Stimulated activated CD8-positive, alpha-beta memory T cell treated with anti-CD3 and anti-CD28 coated beads, Interleukin-12 subunit alpha, Interleukin-12 subunit beta, amount 100 ng/mL, for 1 hour (primary cell): ENCODE results near the gene RAPSN.

Experiments
- DNase-seq: peaks from one replicate; pipeline ENCODE4 v3.0.0-alpha.2; 2020; ENCODE audit warnings: low read depth

The RAPSN gene

DNA sequence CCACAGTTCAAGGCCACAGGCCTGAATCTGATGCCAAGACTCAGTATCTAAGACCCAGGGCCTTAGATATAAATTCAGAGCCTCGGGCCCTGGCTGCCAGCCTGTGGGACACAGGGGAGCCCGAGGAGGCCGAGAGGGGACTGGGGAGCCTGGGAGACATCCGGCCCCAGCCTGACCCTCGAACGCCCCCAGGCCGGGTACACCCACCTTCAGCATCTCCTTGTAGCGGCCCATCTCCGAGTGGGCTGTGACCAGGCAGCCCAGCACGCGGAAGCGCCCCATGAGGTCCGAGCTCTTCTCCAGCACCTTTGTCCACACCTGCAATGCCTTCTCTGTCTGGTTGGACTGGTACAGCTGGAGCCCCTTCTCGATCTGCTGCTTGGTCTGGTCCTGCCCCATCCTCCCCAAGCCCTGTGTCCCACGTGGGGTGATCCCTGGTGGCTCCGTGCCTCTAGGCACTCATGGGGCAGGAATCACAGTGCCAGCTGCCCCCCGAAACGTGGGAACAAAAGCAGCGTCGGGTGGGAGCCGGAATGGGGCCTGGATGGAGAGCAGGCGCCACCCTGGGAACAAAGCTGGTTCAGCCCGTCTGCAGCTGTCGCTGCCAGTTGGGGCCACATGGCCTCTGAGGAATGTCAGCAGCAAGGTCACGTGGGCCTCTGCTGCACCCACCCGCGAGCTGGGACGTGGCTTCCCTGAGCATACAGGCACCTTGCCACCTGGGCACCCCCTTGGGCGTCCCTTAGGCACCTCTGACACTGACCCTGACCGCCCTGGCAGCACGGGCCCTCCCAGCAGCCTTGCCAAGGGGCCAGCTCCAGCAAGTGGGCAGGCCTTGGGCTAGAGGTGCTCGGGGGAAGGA is at the start of gene RAPSN:
RAPSN (minus strand) TSS at position 571 of the 862 bp plus-strand sequence; CDS start at position 399, 172 bp downstream.
- no peak for DNase-seq

DNA sequence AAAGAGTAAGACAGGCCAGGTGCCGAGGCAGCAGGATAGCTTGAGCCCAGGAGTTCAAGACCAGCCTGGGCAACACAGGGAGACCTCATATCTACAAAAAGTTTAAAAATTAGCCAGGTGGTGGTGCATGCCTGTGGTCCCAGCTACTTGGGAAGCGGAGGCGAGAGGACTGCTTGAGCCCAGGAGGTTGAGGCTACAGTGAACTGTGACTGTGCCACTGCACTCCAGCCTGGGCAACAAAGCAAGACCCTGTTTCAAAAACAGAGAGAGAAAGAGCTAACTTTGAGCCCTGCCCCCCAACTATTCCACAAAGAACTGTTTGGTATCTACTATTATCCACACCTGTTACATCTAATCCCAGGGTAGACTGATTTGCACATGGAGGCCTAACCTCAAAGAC is 49.2 kb upstream of the RAPSN start:
- DNase-seq, result no peak

DNA sequence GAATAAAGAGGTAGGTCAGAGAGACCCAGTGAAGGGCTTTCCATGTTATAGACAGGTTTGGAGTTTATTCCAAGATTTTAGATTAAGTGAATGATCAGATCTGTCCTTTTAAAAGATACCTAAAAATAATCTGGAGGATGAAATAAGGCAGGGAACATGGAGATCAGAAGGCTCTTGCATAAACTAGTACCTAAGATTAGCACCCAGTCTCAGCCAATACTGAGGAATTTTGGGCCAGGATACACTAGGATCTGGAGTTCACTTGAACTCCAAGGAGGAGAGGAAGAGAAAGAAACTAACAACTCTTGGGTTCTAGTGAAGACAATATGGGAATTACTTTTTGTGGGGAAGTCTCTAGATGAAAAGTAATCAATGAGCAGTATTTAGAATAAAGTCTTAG is 47.9 kb upstream of the RAPSN start:
- no peak for DNase-seq

DNA sequence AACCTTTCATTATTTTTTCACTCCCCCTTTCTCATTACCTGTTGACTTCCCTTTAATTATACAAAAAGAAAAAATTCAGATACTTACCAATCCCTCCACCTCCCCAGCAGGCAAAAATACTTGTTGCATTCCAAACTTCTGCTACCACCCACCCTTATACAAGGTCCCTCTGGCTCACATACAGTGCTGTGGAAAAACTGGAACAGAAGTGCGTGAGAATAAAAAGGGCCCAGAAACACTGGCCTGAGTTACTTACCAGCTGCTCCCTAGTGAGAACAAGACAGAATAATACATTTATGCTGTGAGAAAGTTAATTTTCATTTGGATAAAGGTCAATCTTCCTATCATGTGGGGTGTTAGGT is 46.9 kb upstream of the RAPSN start:
- no peak for DNase-seq

DNA sequence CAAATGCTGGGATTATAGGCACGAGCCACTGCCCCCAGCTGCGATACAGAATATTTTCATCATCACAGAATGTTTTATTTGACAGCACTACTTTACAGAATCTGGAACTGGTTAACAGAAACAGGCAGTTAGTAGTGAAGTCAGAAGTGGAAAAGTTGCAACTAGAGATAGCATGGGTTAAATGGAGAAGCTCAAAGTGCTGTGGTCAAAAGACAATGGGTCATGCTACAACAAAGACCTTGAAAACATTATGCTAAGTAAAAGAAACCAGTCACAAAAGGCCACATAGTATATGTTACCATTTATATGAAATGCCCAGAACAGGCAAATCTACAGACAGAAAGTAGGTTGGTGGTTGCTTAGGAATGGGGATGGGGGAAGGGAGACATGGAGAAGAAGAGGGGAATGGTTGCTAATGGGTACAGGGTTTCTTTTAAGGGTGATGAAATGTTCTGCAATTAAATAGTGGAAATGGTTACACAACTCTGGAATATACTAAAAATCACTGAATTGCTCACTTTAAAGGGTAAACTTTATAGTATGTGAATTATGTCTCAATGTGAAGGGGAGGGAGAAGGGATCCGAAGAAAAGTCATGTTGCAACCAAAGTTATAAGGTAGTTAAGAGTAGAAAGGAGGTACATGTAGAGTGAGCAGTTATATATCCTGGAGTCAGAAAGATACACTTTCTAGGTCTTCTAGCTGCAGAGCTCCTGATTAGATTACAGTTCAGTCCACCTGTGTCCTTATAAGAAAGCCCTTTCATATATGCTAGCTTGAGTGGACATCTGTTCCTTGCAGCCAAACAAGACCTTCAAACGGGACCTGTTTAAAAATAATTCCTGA is 46.3 kb upstream of the RAPSN start:
- DNase-seq, result no peak

DNA sequence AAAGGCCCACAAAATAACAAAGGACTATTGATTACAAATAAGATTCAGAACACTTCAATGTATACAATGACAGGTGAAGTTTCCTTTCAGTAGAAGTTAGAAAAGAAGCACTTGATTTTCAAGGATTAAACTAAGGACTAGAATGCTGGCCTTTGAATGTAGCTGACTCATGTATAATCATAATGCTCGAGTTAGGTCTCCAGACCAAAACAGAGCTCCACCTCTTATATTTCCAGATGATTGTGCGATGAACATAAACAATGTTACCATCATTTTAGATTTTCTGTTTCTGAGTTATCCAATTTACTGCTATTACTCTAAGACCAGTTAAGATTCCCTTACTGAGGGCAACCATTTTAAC is 40.4 kb upstream of the RAPSN start:
- no peak for DNase-seq

DNA sequence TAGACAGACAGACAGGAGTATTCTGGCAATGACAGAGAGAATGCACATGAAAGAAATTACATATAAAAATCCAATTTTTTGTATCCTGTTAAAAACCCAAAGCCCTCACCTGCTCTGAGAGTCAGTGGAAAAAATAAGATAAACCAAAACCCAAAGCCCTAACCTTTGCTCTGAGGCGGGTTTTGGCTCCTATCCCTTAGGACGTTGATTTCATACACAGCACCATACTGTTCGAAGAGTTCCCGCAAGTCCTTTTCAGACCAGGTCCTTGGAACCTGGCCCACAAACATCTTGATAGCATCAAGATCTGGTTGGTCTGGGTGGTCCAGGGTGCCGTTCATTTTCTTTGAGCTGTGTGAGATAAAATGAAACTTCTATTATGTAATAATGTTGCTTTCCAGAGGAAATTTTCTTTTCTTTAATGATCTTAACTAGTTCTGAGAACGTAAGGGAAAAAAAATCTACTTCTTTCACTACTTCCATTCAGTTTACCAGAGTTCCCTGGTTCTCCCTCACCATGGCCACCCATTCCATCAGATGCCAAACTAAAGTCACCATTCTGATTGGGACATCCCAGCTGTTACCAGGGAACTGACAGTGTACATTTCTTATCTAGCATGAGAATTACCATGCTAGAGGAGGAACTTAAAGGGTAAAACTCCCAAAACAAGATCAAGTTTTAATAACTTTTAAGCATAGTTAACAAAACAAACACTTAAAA is 39.9 kb upstream of the RAPSN start:
- no peak for DNase-seq

DNA sequence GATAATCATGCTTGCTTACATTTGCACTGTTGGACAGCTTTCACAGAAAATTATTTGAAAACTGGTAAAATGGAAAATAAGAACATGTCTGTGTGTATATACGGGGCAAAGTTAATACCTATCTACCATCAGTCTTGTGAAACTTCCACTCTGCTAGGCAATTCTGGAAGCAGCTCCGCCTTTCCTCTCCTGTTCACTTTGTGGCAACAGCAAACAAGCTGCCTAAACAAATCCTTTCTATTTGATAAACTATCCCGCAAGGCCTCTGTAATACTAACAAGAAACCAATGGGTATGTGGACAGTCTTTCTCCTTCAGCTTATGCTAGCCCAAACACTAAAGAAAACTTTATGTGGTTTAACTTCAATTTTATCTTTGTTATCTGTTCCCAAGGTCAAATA is 39.2 kb upstream of the RAPSN start:
- no peak for DNase-seq

DNA sequence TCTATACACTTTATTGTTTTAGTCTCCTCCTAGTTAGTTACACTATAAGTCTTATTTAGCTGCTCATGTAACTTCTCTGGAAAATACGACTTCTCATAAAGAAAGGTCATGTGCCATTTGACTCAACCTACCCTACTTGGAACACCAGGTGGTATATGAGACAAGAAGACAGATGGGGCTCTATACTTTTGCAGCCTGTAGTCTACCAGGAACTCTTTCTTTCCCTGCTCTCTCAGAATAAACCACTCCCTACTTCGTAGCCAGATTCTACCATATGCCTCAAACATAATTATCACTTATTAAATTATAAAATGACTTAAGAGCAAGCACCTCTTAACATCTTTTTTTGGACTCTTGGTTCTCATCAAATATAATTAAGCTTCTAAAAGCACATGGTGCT is 38.5 kb upstream of the RAPSN start:
- DNase-seq, result no peak

DNA sequence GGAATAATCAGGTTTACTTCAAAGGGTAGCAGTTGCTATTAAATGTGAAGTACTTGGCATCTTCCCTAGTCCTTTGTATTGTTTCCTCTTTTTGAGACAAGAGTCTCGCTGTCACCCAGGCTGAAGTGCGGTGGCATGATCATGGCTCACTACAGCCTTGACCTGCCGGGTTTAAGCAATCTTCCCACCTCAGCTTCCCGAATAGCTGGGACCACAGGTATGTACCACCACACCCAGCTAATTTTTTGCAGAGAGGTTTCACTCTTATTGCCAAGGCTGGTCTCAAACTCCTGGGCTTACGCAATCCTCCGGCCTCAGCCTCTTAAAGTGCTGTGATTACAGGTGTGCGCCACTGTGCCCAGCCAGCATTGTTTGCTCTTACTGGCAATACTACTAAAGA is 36.2 kb upstream of the RAPSN start:
- DNase-seq, result no peak

DNA sequence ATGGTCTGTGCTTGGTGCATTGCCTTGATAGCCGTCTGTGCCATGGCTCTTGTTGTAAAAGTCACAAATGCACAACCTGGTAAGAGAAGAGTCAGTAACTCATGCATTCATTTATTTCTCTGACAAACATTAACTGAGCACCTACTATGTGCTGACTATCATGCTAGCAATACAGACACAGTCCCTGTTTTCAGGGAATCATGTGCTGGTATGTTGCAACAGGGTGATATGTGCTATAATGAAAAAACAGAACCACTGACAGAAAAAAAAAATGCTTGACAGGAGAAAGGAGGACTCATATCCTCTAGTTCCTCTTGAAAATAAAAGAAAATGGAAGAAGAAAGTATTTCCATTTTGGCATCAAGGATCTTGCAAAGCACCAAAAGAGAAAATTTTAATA is 34.5 kb upstream of the RAPSN start:
- DNase-seq, result no peak

DNA sequence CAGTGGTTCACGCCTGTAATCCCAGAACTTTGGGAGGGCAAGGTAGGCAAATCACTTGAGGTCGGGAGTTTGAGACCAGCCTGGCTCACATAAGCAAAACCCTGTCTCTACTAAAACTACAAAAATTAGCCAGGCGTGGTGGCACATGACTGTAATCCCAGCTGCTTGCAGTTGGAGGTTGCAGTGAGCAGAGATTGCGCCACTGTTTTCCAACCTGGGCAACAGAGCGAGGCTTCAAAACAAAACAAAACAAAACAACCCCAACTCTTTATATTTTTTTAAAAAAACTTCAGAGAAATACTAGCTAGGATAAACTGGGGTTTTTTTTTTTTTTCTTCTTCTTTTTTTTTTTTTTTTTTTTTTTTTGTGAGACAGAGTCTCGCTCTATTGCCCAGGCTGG is 31.8 kb upstream of the RAPSN start:
- DNase-seq, result no peak

DNA sequence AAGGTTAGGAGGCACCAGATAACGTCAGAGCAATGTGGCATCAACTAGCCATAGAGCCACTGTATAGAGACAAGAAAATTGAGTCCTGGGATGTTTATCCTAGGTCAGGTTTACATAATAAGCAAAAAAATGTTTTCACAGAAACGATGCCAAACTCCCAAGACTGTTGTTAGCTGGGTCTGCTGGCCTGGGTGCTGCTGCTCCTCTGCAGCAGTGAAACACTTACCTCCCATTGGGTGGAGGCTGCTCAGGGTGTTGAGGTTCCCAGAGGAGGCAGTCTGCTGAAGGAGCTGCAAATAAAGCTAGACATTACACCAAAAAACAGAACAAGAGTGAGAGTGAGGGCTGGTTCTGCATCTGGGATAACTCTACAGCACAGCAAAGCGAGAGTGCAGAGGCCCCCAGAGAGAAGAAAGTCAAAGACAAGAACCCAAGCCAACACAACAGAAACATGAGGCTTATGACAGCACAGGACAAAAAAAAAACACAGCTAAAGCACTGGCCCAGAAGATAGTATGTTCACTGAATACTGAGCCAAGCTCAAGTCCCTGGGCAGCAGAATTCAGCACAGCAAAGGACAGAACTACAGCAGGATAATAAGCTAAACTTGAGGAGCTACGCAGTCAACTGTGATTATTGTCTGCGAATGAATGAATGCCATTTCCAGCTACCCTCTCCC is 29.9 kb upstream of the RAPSN start:
- no peak for DNase-seq

DNA sequence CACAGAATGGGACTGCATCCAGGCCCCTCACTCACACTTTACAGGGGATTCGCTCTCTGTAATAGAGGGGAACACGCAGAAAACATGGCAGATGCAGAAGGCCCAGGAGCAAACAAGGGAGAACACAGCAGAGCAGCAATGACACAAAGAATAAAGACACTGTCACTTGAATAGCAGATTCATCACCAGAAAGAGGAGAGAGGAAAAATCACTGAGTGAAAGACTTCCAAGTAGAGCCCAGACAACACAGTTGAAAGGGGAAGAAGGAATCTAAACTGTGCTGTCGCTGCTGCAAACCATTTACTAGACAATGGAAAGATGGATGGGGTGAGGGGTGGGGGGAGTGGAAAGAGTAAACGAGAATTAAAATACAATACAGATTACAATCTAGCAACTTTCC is 28.8 kb upstream of the RAPSN start:
- DNase-seq, result no peak

DNA sequence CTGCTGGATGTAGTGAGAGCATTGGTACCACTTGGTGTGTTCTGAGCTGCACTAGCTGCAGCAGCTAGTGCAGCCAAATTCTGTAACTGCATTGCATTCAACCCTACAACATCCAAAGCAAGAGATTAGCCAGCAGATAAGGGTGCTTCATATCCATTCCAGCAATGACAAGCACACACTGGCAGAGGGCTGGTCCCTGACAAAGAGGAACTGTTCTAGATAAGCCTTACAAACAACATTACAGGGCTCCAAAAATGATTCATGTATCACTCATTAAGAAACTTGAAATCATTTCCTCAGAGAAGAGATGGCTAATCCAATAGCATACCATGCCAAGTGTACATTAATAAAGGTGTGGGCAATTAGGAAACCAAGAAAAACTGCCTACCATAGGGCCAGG is 28.4 kb upstream of the RAPSN start:
- no peak for DNase-seq

DNA sequence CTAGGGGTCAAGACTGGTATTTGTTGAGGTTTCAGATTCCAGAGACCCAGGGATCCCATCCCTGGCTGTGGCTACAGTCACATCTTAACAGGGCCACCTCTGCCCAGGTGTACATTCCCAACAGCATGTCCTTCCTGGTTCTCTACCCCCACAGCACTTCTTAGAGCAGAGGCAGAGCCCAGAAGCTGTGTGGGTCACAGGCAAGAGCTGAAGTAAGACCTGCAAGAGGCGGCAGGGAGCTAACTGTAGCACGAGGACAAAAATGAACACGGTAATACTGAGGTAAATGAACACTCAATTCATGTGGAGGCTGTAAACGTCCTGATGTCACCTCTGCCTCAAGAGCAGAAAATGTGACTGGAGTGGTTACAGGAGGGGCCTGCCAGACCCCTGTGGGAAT is 21.7 kb upstream of the RAPSN start:
- DNase-seq, result no peak

DNA sequence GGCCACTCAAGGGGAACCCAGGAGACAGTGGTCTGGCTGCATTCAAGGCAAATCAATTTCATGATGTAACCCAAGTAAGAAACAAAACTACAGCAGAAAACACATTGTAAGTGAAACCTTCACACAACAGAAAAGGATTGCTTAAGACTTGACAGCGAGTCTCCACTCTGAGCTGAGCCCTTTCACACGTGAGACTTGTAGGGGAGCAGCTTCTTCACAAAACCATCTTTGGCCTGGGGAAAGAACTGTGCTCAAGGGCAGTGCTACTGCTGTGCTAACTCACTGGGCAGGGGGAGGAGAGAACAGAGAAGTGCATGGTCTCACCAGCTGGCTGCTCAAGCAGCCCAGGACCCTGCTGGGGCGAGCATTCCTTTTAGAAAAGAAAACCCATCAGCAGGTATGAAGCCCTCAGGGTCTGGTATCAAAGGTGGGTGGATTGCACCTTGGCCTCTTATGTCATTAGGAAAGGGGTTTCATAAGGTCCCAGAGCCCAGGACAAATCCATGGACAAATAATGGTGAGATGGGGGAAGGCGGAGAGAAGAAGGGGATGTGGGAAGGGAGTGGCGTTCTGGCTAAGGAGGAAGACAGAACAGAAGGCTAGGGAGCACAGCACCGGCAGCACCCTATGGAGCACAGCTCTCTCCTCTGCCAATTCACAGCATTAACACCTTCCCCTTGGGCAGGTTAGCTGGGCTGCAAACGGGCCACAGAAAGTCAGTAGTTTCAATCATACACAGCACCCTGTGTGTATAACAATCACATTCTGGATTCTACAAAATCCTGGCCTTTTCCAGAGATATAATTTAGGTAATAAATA is 20.6 kb upstream of the RAPSN start:
- DNase-seq, result no peak

DNA sequence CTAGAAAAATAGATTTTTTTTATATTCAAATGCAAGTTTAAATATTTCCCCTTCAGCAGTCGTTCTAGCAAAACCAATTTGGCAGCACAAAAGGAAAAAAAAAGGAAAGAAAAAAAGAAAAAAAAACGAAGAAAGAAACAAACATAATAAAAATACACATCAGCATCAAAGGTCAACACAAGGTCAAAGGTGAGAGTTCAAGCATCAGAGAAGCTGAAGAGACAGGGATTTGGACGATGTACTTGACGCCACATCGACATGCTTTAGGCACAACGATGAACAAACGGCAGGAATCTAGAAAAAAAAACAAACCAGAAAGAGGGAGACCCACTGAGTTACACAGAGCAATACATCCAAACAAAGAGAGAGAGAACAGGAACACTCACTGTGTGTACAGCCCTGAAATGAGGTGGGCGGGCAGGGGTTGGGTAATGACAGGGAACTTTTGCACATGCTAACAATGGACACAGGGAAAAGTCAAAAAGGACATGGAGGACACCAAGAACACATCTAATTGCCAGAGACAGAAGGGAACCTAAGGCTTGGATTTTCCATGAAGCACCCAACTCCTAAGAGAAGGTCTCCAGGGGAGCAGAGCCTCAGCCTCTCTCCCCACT is 19.8 kb upstream of the RAPSN start:
- DNase-seq, result no peak

DNA sequence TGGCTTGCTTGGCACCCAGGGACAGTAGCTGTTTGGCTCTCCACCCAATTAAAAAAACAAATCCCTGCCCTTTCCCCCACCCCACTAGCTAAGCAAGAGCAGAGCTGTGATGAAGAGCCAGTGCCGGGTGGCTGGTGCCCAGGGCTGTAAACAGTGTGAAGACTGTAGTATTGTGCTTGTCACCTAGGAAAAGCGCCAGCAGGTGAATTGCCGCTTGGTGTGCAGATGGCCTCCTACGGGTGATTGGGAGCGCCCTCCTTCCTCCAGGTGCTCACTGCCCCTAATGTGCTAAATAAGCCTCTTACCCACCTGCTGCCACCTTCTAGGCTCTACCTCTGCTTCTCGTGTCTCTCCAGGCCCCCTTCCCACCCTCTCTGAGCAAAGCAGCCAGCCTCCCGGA is 18.4 kb upstream of the RAPSN start:
- no peak for DNase-seq

DNA sequence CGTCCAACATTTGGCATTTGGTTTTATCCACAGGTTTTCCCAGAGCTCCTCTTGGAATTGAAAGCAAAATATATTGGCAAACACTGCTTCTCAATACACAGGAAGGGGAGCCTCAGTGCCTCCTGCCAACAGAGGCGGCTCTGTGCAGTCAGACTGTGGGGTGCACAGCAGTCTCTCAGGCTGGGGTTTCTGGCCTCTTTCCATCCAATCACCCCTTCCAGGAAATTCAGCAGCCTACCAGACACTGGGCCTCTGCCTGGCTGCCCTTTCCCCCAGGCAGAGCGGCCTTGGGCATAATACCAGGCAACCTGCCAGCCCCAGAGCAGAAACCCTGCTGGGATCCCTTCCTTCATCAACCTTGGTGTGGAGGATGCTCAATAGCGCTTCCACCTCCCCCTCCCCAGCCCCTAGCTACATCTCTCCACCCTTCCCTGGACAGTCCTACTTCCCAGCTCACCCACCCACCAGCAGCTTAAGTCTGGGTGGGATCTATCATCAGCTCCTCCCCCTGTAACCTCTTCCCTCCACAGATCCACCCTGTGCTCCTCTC is 17.8 kb upstream of the RAPSN start:
- DNase-seq, result no peak

DNA sequence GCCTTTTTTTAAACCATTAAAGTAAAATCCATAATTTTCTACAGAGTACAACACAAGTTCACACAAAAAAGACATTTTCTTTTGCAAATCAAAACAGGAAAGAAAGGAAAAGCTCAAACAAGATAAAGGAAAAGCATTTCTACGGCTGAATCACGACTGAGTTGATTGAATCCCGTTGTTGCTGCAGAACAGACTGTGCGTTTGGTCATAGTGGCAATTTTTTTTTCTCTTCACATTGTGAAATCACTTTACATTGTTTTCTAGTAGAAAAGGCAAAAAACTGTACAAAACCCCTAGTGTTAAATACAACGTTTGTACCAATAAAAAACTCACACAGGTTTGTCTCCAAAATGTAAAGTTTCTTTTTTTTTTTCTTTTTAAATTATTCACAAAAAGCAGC is 17.3 kb upstream of the RAPSN start:
- DNase-seq, result no peak
